Measurements from ENCODE around the gene ANKRD37. TPM values are rescaled to one million over a fixed set of nuclear protein-coding genes. Genes with fewer than 3 reads are reported as not detected.

The ANKRD37 gene, protein sequence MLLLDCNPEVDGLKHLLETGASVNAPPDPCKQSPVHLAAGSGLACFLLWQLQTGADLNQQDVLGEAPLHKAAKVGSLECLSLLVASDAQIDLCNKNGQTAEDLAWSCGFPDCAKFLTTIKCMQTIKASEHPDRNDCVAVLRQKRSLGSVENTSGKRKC
- total RNA-seq, result 0.98 and 1.6 TPM in 2 replicates
- long read RNA-seq, result 0 reads

DNA sequence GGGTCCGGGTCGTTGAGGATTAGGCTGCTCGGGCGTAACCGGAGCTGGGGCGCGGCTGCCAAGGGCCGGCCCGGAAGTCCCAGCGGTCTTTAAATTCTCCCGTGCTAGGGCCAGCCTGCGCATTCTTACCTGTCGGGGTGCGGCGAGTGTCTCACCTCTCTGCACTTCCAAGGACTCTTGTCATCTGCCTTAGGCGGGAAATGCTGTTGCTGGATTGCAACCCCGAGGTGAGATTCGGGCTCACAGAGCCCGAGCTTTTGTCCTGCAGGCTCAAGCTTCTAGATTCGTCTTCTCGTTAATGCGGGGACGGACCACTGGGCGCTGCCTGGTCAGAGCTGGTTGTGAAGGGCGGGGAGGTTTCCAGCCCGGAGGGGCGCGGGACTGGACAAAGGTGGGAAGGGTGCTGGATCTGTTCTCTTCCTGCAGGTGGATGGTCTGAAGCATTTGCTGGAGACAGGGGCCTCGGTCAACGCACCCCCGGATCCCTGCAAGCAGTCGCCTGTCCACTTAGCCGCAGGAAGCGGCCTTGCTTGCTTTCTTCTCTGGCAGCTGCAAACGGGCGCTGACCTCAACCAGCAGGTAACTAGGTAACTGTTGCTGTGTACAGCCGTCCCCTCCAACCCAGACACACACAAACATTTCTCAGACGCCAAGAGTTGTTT, at the start of gene ANKRD37:
Gene ANKRD37 (plus strand): TSS at position 118 of the 662 bp plus-strand sequence. CDS start 83 bp downstream, at position 201.
- Mint-ChIP-seq H3K27ac (ENCODE audit: unreplicated experiment) (peak within 1 kb of the TSS; percentile 83), H3K4me1 (peaks cover 17% of the 10 kb centered on the region), H3K36me3 (ENCODE audit: low read depth) (peaks cover 5% of the 10 kb centered on the region), H3K4me3 (peak within 1 kb of the TSS; percentile 88), H3K27me3 (ENCODE audit: low read depth) (peaks cover 13% of the 10 kb centered on the region), H3K9me3 (no peaks in the 10 kb centered on the region)
- peak; percentile 27 for DNase-seq (ENCODE audit: low read depth, low spot score)
- TF ChIP-seq, protein P1, sequence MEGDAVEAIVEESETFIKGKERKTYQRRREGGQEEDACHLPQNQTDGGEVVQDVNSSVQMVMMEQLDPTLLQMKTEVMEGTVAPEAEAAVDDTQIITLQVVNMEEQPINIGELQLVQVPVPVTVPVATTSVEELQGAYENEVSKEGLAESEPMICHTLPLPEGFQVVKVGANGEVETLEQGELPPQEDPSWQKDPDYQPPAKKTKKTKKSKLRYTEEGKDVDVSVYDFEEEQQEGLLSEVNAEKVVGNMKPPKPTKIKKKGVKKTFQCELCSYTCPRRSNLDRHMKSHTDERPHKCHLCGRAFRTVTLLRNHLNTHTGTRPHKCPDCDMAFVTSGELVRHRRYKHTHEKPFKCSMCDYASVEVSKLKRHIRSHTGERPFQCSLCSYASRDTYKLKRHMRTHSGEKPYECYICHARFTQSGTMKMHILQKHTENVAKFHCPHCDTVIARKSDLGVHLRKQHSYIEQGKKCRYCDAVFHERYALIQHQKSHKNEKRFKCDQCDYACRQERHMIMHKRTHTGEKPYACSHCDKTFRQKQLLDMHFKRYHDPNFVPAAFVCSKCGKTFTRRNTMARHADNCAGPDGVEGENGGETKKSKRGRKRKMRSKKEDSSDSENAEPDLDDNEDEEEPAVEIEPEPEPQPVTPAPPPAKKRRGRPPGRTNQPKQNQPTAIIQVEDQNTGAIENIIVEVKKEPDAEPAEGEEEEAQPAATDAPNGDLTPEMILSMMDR (conservative IDR thresholded peaks at IDR 0.05), result peak; percentile 31

DNA sequence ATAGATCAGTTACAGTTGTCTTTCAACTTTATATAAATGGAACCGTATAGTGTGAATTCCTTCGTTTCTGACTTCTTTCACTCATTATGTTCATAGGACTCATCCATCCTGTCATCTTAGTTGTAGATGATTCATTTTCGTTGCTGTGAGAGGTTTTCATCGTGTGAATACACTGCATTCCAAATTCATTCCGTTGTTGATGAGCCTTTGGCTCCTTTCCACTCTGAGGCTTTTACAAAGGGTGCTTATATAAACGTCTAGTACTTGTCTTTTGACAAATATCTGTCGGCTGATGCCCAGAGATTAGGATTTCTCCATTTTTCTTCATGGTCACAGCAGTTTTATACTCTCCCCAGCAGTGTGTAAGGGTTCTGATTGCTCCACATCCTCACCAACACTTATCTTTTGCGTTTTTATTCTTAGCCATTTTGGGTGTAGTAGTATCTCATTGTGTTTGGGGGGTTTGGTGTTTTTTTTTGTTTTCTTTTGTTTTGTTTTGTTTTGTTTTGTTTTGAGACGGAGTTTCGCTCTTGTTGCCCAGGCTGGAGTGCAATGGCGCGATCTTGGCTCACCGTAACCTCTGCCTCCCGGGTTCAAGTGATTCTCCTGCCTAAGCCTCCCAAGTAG, 49.6 kb upstream of the ANKRD37 start:
- peaks cover 32% of the 10 kb centered on the region for H3K36me3 Mint-ChIP-seq (ENCODE audit: low read depth)
- no peaks in the 10 kb centered on the region for H3K4me1 Mint-ChIP-seq
- TF ChIP-seq, protein P1 (conservative IDR thresholded peaks at IDR 0.05), result no peak
- no peak overlapping the region for H3K4me3 Mint-ChIP-seq
- no peaks in the 10 kb centered on the region for H3K9me3 Mint-ChIP-seq
- H3K27ac Mint-ChIP-seq (ENCODE audit: unreplicated experiment), result no peak overlapping the region
- no peak for DNase-seq (ENCODE audit: low read depth, low spot score)
- no peaks in the 10 kb centered on the region for H3K27me3 Mint-ChIP-seq (ENCODE audit: low read depth)

DNA sequence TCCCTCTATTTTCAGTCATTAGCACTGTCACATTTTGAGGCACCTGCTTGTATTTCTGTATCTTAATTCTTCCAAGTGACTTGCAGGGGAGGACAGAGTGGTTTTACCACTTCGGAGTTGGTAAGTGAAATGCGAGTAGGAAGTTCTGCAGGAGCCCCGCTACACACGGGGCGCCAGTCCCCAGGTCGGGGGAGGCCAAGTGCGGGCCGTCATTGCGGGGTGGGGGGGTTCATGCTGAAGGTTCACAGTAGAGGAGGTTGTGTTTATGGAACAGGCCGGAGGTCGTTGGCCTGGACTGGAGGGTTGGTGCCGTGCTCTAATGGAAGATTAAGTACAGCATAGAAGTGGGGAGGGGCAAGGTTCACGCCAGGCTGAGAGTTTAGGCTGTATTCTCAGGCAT, 45.0 kb upstream of the ANKRD37 start:
- H3K9me3 Mint-ChIP-seq, result no peaks in the 10 kb centered on the region
- H3K27ac Mint-ChIP-seq (ENCODE audit: unreplicated experiment), result no peak overlapping the region
- peaks cover 30% of the 10 kb centered on the region for H3K36me3 Mint-ChIP-seq (ENCODE audit: low read depth)
- H3K4me1 Mint-ChIP-seq, result no peaks in the 10 kb centered on the region
- no peaks in the 10 kb centered on the region for H3K27me3 Mint-ChIP-seq (ENCODE audit: low read depth)
- H3K4me3 Mint-ChIP-seq, result no peak overlapping the region
- no peak for DNase-seq (ENCODE audit: low read depth, low spot score)
- TF ChIP-seq, protein P1 (conservative IDR thresholded peaks at IDR 0.05), result no peak

DNA sequence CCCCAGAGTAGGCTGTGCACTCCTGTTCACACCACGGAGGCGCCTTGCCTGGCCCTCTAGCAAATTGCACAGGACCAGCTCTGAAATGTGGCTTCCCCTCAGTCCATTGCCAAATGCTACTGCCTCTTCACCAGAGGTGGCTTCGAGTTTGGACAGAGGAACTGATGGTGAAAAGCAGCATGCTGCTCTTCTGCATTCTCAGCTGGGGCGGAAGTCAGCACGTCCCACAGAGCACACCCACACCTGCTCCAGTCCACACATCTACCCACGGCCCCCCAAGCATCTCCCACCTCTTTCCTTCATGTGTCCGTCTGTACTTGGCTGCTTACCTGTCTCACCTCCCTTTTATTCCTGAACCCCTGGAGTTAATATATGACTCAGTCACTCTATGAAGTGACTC, 44.4 kb upstream of the ANKRD37 start:
- DNase-seq (ENCODE audit: low read depth, low spot score), result no peak
- Mint-ChIP-seq H3K27me3 (ENCODE audit: low read depth) (no peaks in the 10 kb centered on the region), H3K4me3 (no peak overlapping the region), H3K36me3 (ENCODE audit: low read depth) (peaks cover 26% of the 10 kb centered on the region), H3K4me1 (no peaks in the 10 kb centered on the region), H3K27ac (ENCODE audit: unreplicated experiment) (no peak overlapping the region), H3K9me3 (no peaks in the 10 kb centered on the region)
- TF ChIP-seq, protein P1 (conservative IDR thresholded peaks at IDR 0.05), result no peak

DNA sequence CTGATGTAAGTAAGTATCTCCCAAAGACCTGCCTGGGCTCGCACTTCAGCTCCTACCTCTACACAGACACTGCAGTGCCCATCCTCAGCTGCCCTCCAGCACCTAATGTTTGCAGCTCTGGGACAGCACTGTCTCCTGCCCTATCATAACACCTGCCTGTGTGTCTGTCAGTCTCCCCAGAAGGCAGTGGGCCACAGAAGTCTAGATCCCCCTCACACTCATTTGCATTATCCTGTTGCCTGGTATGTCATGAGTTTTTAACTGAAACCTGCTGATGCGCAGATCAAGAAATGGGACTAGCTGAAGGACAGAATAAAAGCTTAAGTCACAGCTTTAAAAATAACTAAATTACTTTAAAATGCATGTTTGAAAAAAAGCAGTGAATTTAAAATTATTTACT, 43.9 kb upstream of the ANKRD37 start:
- TF ChIP-seq, protein P1 (conservative IDR thresholded peaks at IDR 0.05), result no peak
- Mint-ChIP-seq H3K4me1 (no peaks in the 10 kb centered on the region), H3K4me3 (no peak overlapping the region), H3K9me3 (no peaks in the 10 kb centered on the region), H3K36me3 (ENCODE audit: low read depth) (peaks cover 26% of the 10 kb centered on the region), H3K27me3 (ENCODE audit: low read depth) (no peaks in the 10 kb centered on the region), H3K27ac (ENCODE audit: unreplicated experiment) (peak overlapping the region; percentile 9)
- no peak for DNase-seq (ENCODE audit: low read depth, low spot score)
